ENCODE data around the gene C1orf94.

- TF ChIP-seq RAD21 (IDR thresholded peaks at IDR 0.05; ENCODE audit: low read depth) (no peak), TAF1 (IDR thresholded peaks at IDR 0.05; ENCODE audit: low read depth) (no peak)
These were observed at the start of gene C1orf94 for GRCh38 chr1:34176830-34177603.
